D721Med (cell line): ENCODE data around the gene WARS2.
"Not testable (repeated sequence)": the region's sequence is repeated elsewhere in the genome, so short reads cannot be mapped to it uniquely, and the experiment has no call there.

ENCODE experiments used
- DNase-seq: peaks from one replicate; pipeline ENCODE4 v3.0.0; 2011; ENCODE audit warnings: low spot score; ENCODE audit not compliant: insufficient read length
- FAIRE-seq: peaks from 2 replicates; lab custom pipeline; 2011; peaks lifted over from hg19 to GRCh38; lab: Jason Lieb, UNC
- TF ChIP-seq, protein P1 (sequence below): IDR thresholded peaks from 2 replicates; pipeline ENCODE4 v1.5.1; 2012; ENCODE audit warnings: mild to moderate bottlenecking, control low read depth; ENCODE audit not compliant: insufficient read depth; ENCODE audit errors: missing control alignments

The WARS2 gene

DNA sequence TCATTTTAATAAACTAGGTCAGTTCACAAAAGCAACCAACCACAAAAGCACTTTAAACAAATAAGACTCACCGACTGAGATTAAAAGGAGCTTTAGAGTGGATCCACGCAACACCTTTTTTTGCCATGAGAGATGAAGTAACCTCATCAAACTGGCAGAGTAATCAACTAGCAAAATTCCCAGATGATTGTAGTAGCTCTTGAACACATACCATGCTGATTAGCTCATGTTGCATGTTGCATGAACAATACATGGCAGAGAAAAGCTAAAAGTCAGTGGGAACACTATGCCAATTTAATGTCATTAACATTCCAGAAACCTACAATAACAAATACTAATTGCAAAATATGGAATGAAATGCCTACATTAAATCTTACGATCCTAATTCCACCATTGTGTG lies 4.1 kb downstream of the WARS2 start:
- TF ChIP-seq, protein P1, sequence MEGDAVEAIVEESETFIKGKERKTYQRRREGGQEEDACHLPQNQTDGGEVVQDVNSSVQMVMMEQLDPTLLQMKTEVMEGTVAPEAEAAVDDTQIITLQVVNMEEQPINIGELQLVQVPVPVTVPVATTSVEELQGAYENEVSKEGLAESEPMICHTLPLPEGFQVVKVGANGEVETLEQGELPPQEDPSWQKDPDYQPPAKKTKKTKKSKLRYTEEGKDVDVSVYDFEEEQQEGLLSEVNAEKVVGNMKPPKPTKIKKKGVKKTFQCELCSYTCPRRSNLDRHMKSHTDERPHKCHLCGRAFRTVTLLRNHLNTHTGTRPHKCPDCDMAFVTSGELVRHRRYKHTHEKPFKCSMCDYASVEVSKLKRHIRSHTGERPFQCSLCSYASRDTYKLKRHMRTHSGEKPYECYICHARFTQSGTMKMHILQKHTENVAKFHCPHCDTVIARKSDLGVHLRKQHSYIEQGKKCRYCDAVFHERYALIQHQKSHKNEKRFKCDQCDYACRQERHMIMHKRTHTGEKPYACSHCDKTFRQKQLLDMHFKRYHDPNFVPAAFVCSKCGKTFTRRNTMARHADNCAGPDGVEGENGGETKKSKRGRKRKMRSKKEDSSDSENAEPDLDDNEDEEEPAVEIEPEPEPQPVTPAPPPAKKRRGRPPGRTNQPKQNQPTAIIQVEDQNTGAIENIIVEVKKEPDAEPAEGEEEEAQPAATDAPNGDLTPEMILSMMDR = no peak
- FAIRE-seq (no peak), DNase-seq (no peak)

DNA sequence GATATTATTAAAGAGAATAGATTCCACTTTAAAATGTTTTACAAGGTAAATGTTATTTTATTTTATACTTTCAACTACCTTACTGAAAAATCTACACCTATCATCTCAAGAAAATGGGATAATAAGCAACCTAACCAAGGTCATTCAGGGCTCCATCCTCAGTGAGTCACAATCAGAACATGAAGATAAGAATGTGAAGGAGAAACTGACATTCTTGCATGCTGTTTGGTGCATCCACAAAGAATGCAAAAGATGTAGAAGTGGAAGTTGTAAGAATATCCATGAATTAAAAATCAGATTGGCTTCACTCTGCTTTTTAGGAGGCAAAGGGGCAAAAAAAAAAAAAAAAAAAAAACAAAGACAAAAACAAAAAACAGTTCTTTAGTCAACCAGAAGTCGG lies 6.5 kb downstream of the WARS2 start:
- TF ChIP-seq, protein P1 = no peak
- DNase-seq = no peak
- no peak for FAIRE-seq

DNA sequence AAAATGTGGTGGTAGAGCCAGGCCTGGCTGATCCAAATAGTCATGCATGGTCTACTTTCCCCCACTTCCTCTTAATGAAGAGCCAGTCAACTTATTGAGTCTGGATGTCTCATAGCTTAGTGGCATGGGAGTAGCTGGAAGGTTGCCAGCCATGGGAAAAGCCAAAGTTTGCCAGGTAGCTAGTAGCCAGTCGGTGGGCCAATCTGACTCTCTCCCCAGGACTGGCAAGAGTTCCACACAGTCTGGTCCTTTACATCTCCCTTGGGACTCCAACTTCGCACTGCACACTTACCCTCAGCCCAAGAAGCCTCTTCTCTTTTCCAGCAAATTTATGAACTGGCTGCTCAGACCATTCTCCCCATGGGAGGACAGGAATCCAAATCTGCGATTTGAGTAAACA lies 8.3 kb downstream of the WARS2 start:
- FAIRE-seq = no peak
- DNase-seq = no peak
- TF ChIP-seq, protein P1 = no peak

DNA sequence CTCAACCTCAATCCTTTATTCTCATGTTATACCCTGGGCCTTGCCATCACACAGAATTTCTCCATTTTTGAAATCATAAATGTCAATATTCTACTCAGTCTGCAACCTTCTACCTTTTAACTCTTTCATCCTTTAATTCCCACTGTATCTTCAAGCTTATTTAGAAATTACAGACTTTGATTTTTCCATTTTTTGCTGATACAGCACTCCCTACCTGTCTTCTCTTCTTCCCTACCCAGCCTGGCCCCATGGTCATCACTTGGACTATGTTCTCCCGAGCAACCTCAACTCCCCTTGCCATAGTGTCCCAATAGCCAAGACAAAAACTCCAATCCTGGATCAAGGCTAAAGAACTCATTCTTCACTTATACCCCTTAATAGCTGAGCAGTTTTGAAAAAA lies 14.6 kb downstream of the WARS2 start:
- no peak for DNase-seq
- FAIRE-seq = peak; percentile 35
- TF ChIP-seq, protein P1 = no peak

DNA sequence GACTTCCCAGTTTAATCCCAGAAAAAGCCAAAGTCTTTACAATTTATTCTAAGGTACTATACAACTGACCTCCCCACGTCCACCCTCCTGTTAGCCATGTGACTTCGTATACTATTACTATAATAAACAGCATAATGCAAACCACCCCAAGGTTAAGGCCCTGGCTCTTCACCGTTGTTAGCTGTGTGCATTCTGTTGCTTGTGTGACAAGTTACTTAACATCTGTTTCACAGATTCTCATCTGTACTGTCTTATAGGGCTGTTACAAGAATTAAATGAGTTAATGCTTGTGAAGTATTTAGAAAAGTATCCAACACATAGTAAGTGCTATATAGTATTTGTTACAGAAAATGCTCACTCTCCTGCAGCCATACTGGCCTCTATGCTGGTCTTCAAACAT lies 15.7 kb downstream of the WARS2 start:
- FAIRE-seq = no peak
- TF ChIP-seq, protein P1 = no peak
- no peak for DNase-seq

DNA sequence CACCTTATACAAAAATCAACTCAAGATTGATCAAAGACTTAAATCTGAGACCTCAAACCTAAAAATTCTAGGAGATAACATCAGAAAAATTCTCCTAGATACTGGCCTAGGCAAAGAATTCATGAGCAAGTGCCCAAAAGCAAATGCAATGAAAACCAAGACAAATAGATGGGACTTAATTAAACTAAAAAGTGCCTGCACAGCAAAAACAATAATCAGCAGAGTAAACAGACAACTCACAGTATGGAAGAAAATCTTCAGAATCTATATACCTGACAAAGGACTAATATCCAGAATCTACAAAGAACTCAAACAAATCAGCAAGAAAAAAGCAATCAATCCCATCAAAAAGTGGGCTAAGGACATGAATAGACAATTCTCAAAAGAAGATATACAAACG lies 18.6 kb downstream of the WARS2 start:
- not testable (repeated sequence) for FAIRE-seq

DNA sequence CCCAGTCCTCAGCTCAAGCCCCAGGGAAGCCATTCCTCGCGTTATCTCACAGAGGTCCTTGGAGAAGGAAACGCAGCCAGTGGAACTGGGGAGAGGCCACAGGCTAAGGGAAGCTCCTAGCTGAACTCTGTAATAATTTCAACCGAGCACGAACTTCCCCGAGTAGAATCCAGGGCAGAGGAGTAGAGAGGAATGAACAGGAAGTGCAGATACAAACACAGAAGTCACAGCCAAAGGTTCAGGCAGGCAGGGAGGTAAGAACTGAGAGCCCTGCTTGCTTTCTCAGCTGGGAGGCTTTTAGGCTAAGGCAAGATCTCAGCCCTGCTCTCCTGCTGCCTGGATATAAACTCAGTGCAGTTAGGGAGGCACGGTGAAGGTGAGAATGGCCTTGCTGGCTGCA lies 23.7 kb downstream of the WARS2 start:
- FAIRE-seq = no peak
- DNase-seq = no peak
- TF ChIP-seq, protein P1 = no peak

More for the DNA sequence above, 18.6 kb downstream of the WARS2 start:
- DNase-seq = not testable (repeated sequence)

DNA sequence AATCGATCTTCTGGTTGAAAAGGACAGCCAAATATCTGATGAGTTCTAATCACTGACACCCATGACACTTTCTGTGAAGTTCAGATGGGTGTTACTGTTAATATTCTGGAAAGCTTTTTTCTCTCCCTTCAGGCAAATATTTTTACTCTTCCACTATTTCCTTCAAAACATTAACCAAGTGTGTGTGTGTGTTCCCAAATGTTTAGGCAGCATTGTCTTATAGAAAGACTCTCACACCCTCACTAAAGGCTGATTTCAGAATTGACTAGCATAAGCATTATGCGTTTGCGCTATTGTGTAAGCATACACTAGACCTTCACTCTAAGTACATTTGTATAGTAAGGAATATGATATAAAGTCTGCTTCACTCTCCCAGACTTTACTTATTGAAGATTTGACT lies 24.7 kb downstream of the WARS2 start:
- DNase-seq (no peak), FAIRE-seq (no peak)
- TF ChIP-seq, protein P1 = no peak
